OCI-LY7 (cell line): Measurements from ENCODE around the gene FUT7. TPM values are rescaled to one million over a fixed set of nuclear protein-coding genes. Genes with fewer than 3 reads are reported as not detected.

Experiments used
- BruUV-seq: library from RNA; stranded (reverse); fragments of 400-500 nt; replicated peaks from 2 replicates; lab custom pipeline; 2021; lab: Mats Ljungman, UMichigan
- CTCF ChIA-PET: fragments of 300-600 bp; sonication (Branson Sonifier 250); formaldehyde crosslinking; loops from one replicate; lab custom pipeline; 2022; ENCODE audit warnings: antibody characterized with exemption; ENCODE audit not compliant: unreplicated experiment; lab: Charles Lee
- POLR2A ChIA-PET: fragments of 300-600 bp; sonication (Branson Sonifier 250); formaldehyde crosslinking; loops from one replicate; lab custom pipeline; 2022; ENCODE audit warnings: antibody characterized with exemption; lab: Charles Lee
- DNase-seq: peaks from one replicate; pipeline ENCODE4 v3.0.0-alpha.2; 2015; ENCODE audit warnings: low spot score
- H2AFZ ChIP-seq: fragments of 200-600 bp; sonication (generic), shearing (Covaris generic); 2 replicates; pipeline ENCODE4 v1.6.1; 2014; ENCODE audit warnings: mild to moderate bottlenecking, antibody characterized with exemption, low read length, moderate library complexity
- H3K27ac ChIP-seq: fragments of 200-600 bp; sonication (generic); 2 replicates; pipeline ENCODE4 v1.5.1; 2014; ENCODE audit warnings: mixed run types, low read depth, mild to moderate bottlenecking, moderate library complexity, low read length, inconsistent platforms; ENCODE audit not compliant: poor library complexity, severe bottlenecking
- H3K36me3 ChIP-seq: fragments of 200-600 bp; sonication (generic); 2 replicates; pipeline ENCODE4 v1.6.1; 2014; ENCODE audit warnings: mild to moderate bottlenecking, antibody characterized with exemption, low read length, moderate library complexity, mixed read lengths; ENCODE audit not compliant: insufficient read depth
- H3K4me1 ChIP-seq: fragments of 200-600 bp; sonication (generic); 2 replicates; pipeline ENCODE4 v1.5.1; 2014; ENCODE audit warnings: mild to moderate bottlenecking, low read length; ENCODE audit not compliant: insufficient read depth, poor library complexity, severe bottlenecking
- H3K4me2 ChIP-seq: fragments of 200-600 bp; sonication (generic); 2 replicates; pipeline ENCODE4 v1.6.1; 2014; ENCODE audit warnings: mild to moderate bottlenecking, low read length
- H3K4me3 ChIP-seq: fragments of 200-600 bp; sonication (generic); 2 replicates; pipeline ENCODE4 v1.5.1; 2014; ENCODE audit warnings: mild to moderate bottlenecking, low read depth, low read length; ENCODE audit not compliant: poor library complexity, severe bottlenecking
- H3K79me2 ChIP-seq: fragments of 200-600 bp; sonication (generic); 2 replicates; pipeline ENCODE4 v1.6.1; 2016; ENCODE audit warnings: low read depth, mild to moderate bottlenecking, low read length, moderate library complexity, mixed read lengths; ENCODE audit not compliant: insufficient read depth
- H3K9me2 ChIP-seq: fragments of 200-600 bp; sonication (generic); 2 replicates; pipeline ENCODE4 v1.6.1; 2016; ENCODE audit warnings: mild to moderate bottlenecking, low read length, mixed read lengths; ENCODE audit not compliant: insufficient read depth
- H3K9me3 ChIP-seq: fragments of 200-600 bp; sonication (generic); 2 replicates; pipeline ENCODE4 v1.6.1; 2014; ENCODE audit warnings: mild to moderate bottlenecking, mixed run types, low read length, mixed read lengths
- H4K20me1 ChIP-seq: fragments of 200-600 bp; sonication (generic); 2 replicates; pipeline ENCODE4 v1.6.1; 2014; ENCODE audit warnings: mild to moderate bottlenecking, antibody characterized with exemption, low read length, moderate library complexity, mixed read lengths; ENCODE audit not compliant: insufficient read depth
- CTCF ChIP-seq: fragments of 200-600 bp; sonication (generic); conservative IDR thresholded peaks from 2 replicates; pipeline ENCODE4 v1.5.1; 2014; ENCODE audit warnings: mild to moderate bottlenecking, antibody characterized with exemption, low read length, moderate library complexity, mixed read lengths
- EZH2phosphoT487 ChIP-seq: fragments of 200-600 bp; sonication (generic); IDR thresholded peaks from 2 replicates; pipeline ENCODE4 v1.6.1; 2018; ENCODE audit warnings: low read depth, borderline replicate concordance, mild to moderate bottlenecking, mixed run types, antibody characterized with exemption, low read length, moderate library complexity, mixed read lengths
- intact Hi-C: fragments of 100-400 bp; cut with micrococcal nuclease; formaldehyde crosslinking; loops from one replicate; pipeline ENCODE4 v1.10.0; 2022; ENCODE audit not compliant: unreplicated experiment
- total RNA-seq, 2 experiments: library from RNA; depleted of rRNA in 1 of 2; stranded (reverse); fragments of >200 nt in 1 of 2; shearing (Covaris generic) in 1 of 2; gene quantifications; 2 replicates each; pipeline ENCODE4 v1.2.3, GENCODE V29; 2014 to 2022

The FUT7 gene
- total RNA-seq, 2 experiments from 2014 or later = 0.21 TPM; not detected in 1

GRCh38 chr9:137008312-137008711, 23.6 kb downstream of the FUT7 start:
- no peak for DNase-seq
- no TSS peak for BruUV-seq

GRCh38 chr9:137007816-137008270, 24.0 kb downstream of the FUT7 start:
- intact Hi-C loops = no loop called here
- Histone ChIP-seq H3K9me2 (no peaks in the 10 kb centered on the region), H3K4me2 (no peak overlapping the region), H2AFZ (no peak overlapping the region), H3K4me1 (peaks cover 4% of the 10 kb centered on the region), H3K9me3 (no peaks in the 10 kb centered on the region), H4K20me1 (no peaks in the 10 kb centered on the region), H3K4me3 (no peak overlapping the region), H3K79me2 (no peaks in the 10 kb centered on the region), H3K36me3 (no peaks in the 10 kb centered on the region), H3K27ac (no peak overlapping the region)
- TF ChIP-seq EZH2phosphoT487 = no peak
- no peak for TF ChIP-seq CTCF
- no peak for DNase-seq
- no TSS peak for BruUV-seq
- ChIA-PET POLR2A (interaction anchor here (0.6 kb wide), 3 partner anchors 78 to 331 kb away, joined by 3 to 6 read pairs (median 4); no protein-coding TSS in a partner anchor), CTCF (no interaction called here)

More at GRCh38 chr9:137008312-137008711, 23.6 kb downstream of the FUT7 start:
- Histone ChIP-seq H3K79me2 (no peaks in the 10 kb centered on the region), H3K4me2 (no peak overlapping the region), H3K9me2 (no peaks in the 10 kb centered on the region), H4K20me1 (no peaks in the 10 kb centered on the region), H3K4me3 (no peak overlapping the region), H3K36me3 (no peaks in the 10 kb centered on the region), H2AFZ (no peak overlapping the region), H3K4me1 (peaks cover 4% of the 10 kb centered on the region), H3K27ac (no peak overlapping the region), H3K9me3 (no peaks in the 10 kb centered on the region)
- ChIA-PET POLR2A (interaction anchor here (0.6 kb wide), 1 partner anchor 78 kb away, joined by 3 read pairs; no protein-coding TSS in a partner anchor), CTCF (interaction anchor here (0.7 kb wide), 1 partner anchor 18 kb away, joined by 3 read pairs; no protein-coding TSS in a partner anchor)
- intact Hi-C loops = no loop called here
- no peak for TF ChIP-seq EZH2phosphoT487
- no peak for TF ChIP-seq CTCF

- intact Hi-C loops = no loop called here
- Histone ChIP-seq H3K27ac (no peak overlapping the region), H4K20me1 (no peaks in the 10 kb centered on the region), H3K4me2 (no peak overlapping the region), H3K4me3 (no peak overlapping the region), H3K9me2 (no peaks in the 10 kb centered on the region), H3K4me1 (peaks cover 4% of the 10 kb centered on the region), H2AFZ (no peak overlapping the region), H3K36me3 (no peaks in the 10 kb centered on the region), H3K9me3 (no peaks in the 10 kb centered on the region), H3K79me2 (no peaks in the 10 kb centered on the region)
- ChIA-PET POLR2A (interaction anchor here (0.5 to 0.6 kb wide), 3 partner anchors 72 to 331 kb away, joined by 3 to 6 read pairs (median 4); no protein-coding TSS in a partner anchor), CTCF (no interaction called here)
- no peak for DNase-seq
- no TSS peak for BruUV-seq
- TF ChIP-seq CTCF (no peak), EZH2phosphoT487 (no peak)
Measured at GRCh38 chr9:137007108-137007815, 24.6 kb downstream of the FUT7 start.
